Liver (tissue), 3 donors: ENCODE measurements around the gene WDR20.

Experiments
- ATF3 ChIP-seq: IDR thresholded peaks from 2 replicates; pipeline ENCODE4 v1.6.1; 2016; ENCODE audit warnings: antibody characterized with exemption
- CTCF ChIP-seq: fragments of 150-350 bp; IDR thresholded peaks from 2 replicates; pipeline ENCODE4 v1.5.1; 2017; ENCODE audit warnings: improper control_type of control experiment, low read depth, low read length; ENCODE audit not compliant: missing input control
- JUND ChIP-seq, 2 donors: IDR thresholded peaks; 2 replicates each; pipeline ENCODE4 v1.6.1; 2016; ENCODE audit warnings: antibody characterized with exemption in 2 of 2
- MAX ChIP-seq: IDR thresholded peaks from 2 replicates; pipeline ENCODE4 v1.6.1; 2016; ENCODE audit warnings: antibody characterized with exemption
- NR2F2 ChIP-seq: IDR thresholded peaks from 2 replicates; pipeline ENCODE4 v1.6.1; 2016; ENCODE audit warnings: antibody characterized with exemption
- RAD21 ChIP-seq, 2 donors: IDR thresholded peaks; 2 replicates each; pipeline ENCODE4 v1.6.1; 2016; ENCODE audit warnings: antibody characterized with exemption in 2 of 2, mild to moderate bottlenecking in 2 of 2
- REST ChIP-seq: IDR thresholded peaks from 2 replicates; pipeline ENCODE4 v1.6.1; 2016; ENCODE audit warnings: antibody characterized with exemption, mild to moderate bottlenecking
- RXRA ChIP-seq, 2 donors: IDR thresholded peaks; 2 replicates each; pipeline ENCODE4 v1.6.1; 2017 to 2018; ENCODE audit warnings: antibody characterized with exemption in 2 of 2, mild to moderate bottlenecking in 1 of 2
- SP1 ChIP-seq: IDR thresholded peaks from 2 replicates; pipeline ENCODE4 v1.6.1; 2018; ENCODE audit warnings: antibody characterized with exemption, mild to moderate bottlenecking
- TAF1 ChIP-seq: conservative IDR thresholded peaks from 2 replicates; pipeline ENCODE4 v1.6.1; 2016; ENCODE audit warnings: antibody characterized with exemption, mild to moderate bottlenecking
- YY1 ChIP-seq: IDR thresholded peaks from 2 replicates; pipeline ENCODE4 v1.6.1; 2016; ENCODE audit warnings: antibody characterized with exemption, mild to moderate bottlenecking
- donor health status: healthy.
- donor health status: healthy.

GRCh38 chr14:102188187-102188586, 48.5 kb downstream of the WDR20 start:
- TF ChIP-seq CTCF, result no peak
- no peak for TF ChIP-seq YY1
- TF ChIP-seq RAD21 (IDR thresholded peaks at IDR 0.05), result no peak
- TF ChIP-seq TAF1, result no peak
- no peak for TF ChIP-seq SP1
- TF ChIP-seq MAX, result no peak
- TF ChIP-seq JUND (IDR thresholded peaks at IDR 0.05), result no peak
- TF ChIP-seq RXRA (IDR thresholded peaks at IDR 0.05), result no peak
- TF ChIP-seq ATF3, result no peak
- TF ChIP-seq REST, result no peak
- TF ChIP-seq NR2F2, result no peak
